Neural progenitor cell (in vitro differentiated cells): ENCODE measurements around the gene PRDM16. TPM values are rescaled to one million over a fixed set of nuclear protein-coding genes. Genes with fewer than 3 reads are reported as not detected.

Experiments
- DNase-seq: peaks from one replicate; pipeline ENCODE4 v3.0.0-alpha.2; 2016; ENCODE audit warnings: low spot score
- H2AFZ ChIP-seq: fragments of 200-600 bp; sonication (generic); replicated peaks from 2 replicates; pipeline ENCODE4 v1.6.1; 2016; ENCODE audit warnings: antibody characterized with exemption
- H3F3A ChIP-seq: fragments of 200-600 bp; sonication (generic); 2 replicates; pipeline ENCODE4 v1.6.1; 2016; ENCODE audit warnings: antibody characterized with exemption, low read depth
- H3K27ac ChIP-seq: fragments of 200-600 bp; sonication (generic); 2 replicates; pipeline ENCODE4 v1.5.1; 2016; ENCODE audit warnings: mild to moderate bottlenecking
- H3K27me3 ChIP-seq: fragments of 200-600 bp; sonication (generic); 2 replicates; pipeline ENCODE4 v1.6.1; 2016; ENCODE audit warnings: mild to moderate bottlenecking, moderate library complexity
- H3K36me3 ChIP-seq: fragments of 200-600 bp; sonication (generic); 2 replicates; pipeline ENCODE4 v1.5.1; 2016
- H3K4me1 ChIP-seq: fragments of 200-600 bp; sonication (generic); 2 replicates; pipeline ENCODE4 v1.6.1; 2016; ENCODE audit warnings: mixed run types
- H3K4me2 ChIP-seq: fragments of 200-600 bp; sonication (generic); 2 replicates; pipeline ENCODE4 v1.6.1; 2016
- H3K4me3 ChIP-seq: fragments of 200-600 bp; sonication (generic); 2 replicates; pipeline ENCODE4 v1.5.1; 2016
- H3K79me2 ChIP-seq: fragments of 200-600 bp; sonication (generic); 2 replicates; pipeline ENCODE4 v1.6.1; 2016; ENCODE audit warnings: low read depth
- H3K9ac ChIP-seq: fragments of 200-600 bp; sonication (generic); 2 replicates; pipeline ENCODE4 v1.6.1; 2016
- H3K9me3 ChIP-seq: fragments of 200-600 bp; sonication (generic); 2 replicates; pipeline ENCODE4 v1.5.1; 2016; ENCODE audit warnings: low read depth
- H4K20me1 ChIP-seq: fragments of 200-600 bp; sonication (generic); 2 replicates; pipeline ENCODE4 v1.6.1; 2016; ENCODE audit warnings: low read depth
- H3K27ac Mint-ChIP-seq: 3 replicates; pipeline ENCODE4 v1.8.0; 2021; ENCODE audit warnings: mixed read lengths
- H3K27me3 Mint-ChIP-seq: 2 replicates; pipeline ENCODE4 v1.8.0; 2022; ENCODE audit warnings: low read depth, mild to moderate bottlenecking, inconsistent platforms, moderate library complexity, mixed read lengths; ENCODE audit not compliant: insufficient read depth
- H3K36me3 Mint-ChIP-seq: 3 replicates; pipeline ENCODE4 v1.8.0; 2021; ENCODE audit warnings: mixed read lengths
- H3K4me1 Mint-ChIP-seq: 3 replicates; pipeline ENCODE4 v1.8.0; 2021; ENCODE audit warnings: mixed read lengths
- H3K4me3 Mint-ChIP-seq: 3 replicates; pipeline ENCODE4 v1.8.0; 2021; ENCODE audit warnings: mild to moderate bottlenecking, moderate library complexity, mixed read lengths
- H3K9me3 Mint-ChIP-seq: 3 replicates; pipeline ENCODE4 v1.8.0; 2020; ENCODE audit warnings: mixed read lengths
- EZH2 ChIP-seq: fragments of 200-600 bp; sonication (generic); IDR thresholded peaks from 2 replicates; pipeline ENCODE4 v1.6.1; 2017; ENCODE audit warnings: antibody characterized with exemption, mild to moderate bottlenecking, moderate library complexity
- EZH2phosphoT487 ChIP-seq: fragments of 200-600 bp; sonication (generic); IDR thresholded peaks from 2 replicates; pipeline ENCODE4 v1.6.1; 2017; ENCODE audit warnings: antibody characterized with exemption
- total RNA-seq: library from RNA; depleted of rRNA; stranded (reverse); fragments of >200 nt; gene quantifications from 2 replicates; pipeline ENCODE4 v1.2.3, GENCODE V29; 2015; ENCODE audit warnings: low replicate concordance
- TF ChIP-seq, protein P1 (sequence below): fragments of 200-600 bp; sonication (generic); IDR thresholded peaks from 2 replicates; pipeline ENCODE4 v1.5.1; 2017; ENCODE audit warnings: antibody characterized with exemption, mild to moderate bottlenecking

The PRDM16 gene
- total RNA-seq, 1 donor from 2014 or later, result 1.9 TPM

DNA sequence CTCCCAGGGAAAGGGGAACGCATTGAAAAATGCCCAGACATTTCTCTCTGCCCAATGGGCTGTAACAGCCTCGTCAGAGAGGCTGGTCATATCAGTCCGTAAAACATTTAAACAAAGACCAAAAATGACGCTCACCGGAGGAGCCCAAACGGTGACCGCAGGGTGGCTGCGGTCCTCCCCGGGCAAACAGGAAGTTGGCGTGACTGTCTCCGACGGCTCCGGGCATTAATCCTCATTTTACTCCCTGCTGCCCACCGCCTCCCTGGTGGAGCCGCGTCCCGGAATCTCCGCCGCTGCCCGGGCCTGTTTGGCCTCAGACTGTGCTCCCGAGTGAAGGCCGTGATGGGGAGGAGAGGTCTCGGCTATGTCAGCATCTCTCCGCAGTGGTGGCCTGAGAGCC, 9.9 kb downstream of the PRDM16 start:
- H2AFZ ChIP-seq, result no peak overlapping the region
- peaks cover 24% of the 10 kb centered on the region for H3K27me3 ChIP-seq
- H3K27ac ChIP-seq, result no peak overlapping the region
- DNase-seq, result no peak
- H3K9me3 Mint-ChIP-seq, result no peaks in the 10 kb centered on the region
- no peaks in the 10 kb centered on the region for H3K79me2 ChIP-seq
- H3K9ac ChIP-seq, result no peak overlapping the region
- H3K27ac Mint-ChIP-seq, result peak overlapping the region; percentile 28
- peaks cover 50% of the 10 kb centered on the region for H3K4me1 Mint-ChIP-seq
- H3F3A ChIP-seq, result no peaks in the 10 kb centered on the region
- peaks cover 9% of the 10 kb centered on the region for H4K20me1 ChIP-seq
- no peaks in the 10 kb centered on the region for H3K9me3 ChIP-seq
- H3K4me1 ChIP-seq, result peaks cover 30% of the 10 kb centered on the region
- peaks cover 17% of the 10 kb centered on the region for H3K27me3 Mint-ChIP-seq
- H3K4me2 ChIP-seq, result no peak overlapping the region
- TF ChIP-seq, protein P1, sequence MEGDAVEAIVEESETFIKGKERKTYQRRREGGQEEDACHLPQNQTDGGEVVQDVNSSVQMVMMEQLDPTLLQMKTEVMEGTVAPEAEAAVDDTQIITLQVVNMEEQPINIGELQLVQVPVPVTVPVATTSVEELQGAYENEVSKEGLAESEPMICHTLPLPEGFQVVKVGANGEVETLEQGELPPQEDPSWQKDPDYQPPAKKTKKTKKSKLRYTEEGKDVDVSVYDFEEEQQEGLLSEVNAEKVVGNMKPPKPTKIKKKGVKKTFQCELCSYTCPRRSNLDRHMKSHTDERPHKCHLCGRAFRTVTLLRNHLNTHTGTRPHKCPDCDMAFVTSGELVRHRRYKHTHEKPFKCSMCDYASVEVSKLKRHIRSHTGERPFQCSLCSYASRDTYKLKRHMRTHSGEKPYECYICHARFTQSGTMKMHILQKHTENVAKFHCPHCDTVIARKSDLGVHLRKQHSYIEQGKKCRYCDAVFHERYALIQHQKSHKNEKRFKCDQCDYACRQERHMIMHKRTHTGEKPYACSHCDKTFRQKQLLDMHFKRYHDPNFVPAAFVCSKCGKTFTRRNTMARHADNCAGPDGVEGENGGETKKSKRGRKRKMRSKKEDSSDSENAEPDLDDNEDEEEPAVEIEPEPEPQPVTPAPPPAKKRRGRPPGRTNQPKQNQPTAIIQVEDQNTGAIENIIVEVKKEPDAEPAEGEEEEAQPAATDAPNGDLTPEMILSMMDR, result no peak
- TF ChIP-seq EZH2, result no peak
- TF ChIP-seq EZH2phosphoT487, result no peak
- no peak overlapping the region for H3K4me3 ChIP-seq
- no peaks in the 10 kb centered on the region for H3K36me3 ChIP-seq
- H3K4me3 Mint-ChIP-seq, result no peak overlapping the region
- no peaks in the 10 kb centered on the region for H3K36me3 Mint-ChIP-seq

DNA sequence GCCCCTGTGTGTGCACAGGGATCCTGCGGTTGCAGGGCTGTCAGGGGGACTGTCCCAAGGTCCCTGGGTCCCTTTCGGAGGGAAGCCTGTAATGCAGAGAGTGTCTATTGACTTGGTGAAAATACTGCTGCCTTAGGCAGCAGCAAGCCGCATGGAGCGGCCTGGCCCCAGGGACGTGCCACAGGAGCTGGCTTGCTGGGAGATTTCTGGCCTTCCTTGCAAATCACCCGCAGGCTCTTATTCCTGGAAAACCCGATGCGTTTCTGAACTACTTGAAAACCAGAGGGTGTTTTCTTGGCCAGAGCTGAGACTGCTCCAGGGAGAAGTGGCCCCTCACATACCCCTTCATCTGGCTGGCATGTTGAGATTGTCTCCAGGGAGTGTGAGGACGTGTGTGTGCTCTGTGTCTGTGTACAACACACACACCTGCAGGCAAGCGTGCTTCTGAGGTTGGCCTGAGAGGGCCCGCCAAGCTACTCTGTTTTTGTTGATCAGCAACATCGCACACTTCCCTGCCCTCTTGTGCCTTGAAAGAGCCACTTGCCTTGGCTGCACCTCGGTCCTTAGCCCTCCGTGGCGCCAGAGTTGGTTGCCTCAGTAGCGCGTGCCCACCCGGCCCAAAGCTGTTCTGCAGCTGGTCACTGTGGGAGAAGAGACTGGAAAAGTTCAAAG, 10.5 kb downstream of the PRDM16 start:
- H3K27ac Mint-ChIP-seq, result no peak overlapping the region
- H3K27me3 ChIP-seq, result peaks cover 18% of the 10 kb centered on the region
- peaks cover 12% of the 10 kb centered on the region for H3K27me3 Mint-ChIP-seq
- H3K79me2 ChIP-seq, result no peaks in the 10 kb centered on the region
- H3K4me1 Mint-ChIP-seq, result peaks cover 50% of the 10 kb centered on the region
- H4K20me1 ChIP-seq, result peaks cover 4% of the 10 kb centered on the region
- H3K4me3 ChIP-seq, result no peak overlapping the region
- peaks cover 30% of the 10 kb centered on the region for H3K4me1 ChIP-seq
- DNase-seq, result no peak
- H3K36me3 Mint-ChIP-seq, result no peaks in the 10 kb centered on the region
- H3K27ac ChIP-seq, result no peak overlapping the region
- no peak overlapping the region for H3K4me3 Mint-ChIP-seq
- no peak overlapping the region for H3K4me2 ChIP-seq
- H3K9ac ChIP-seq, result no peak overlapping the region
- no peak overlapping the region for H2AFZ ChIP-seq
- H3K36me3 ChIP-seq, result no peaks in the 10 kb centered on the region
- H3K9me3 ChIP-seq, result no peaks in the 10 kb centered on the region
- no peaks in the 10 kb centered on the region for H3K9me3 Mint-ChIP-seq
- TF ChIP-seq, protein P1, result no peak
- H3F3A ChIP-seq, result no peaks in the 10 kb centered on the region

DNA sequence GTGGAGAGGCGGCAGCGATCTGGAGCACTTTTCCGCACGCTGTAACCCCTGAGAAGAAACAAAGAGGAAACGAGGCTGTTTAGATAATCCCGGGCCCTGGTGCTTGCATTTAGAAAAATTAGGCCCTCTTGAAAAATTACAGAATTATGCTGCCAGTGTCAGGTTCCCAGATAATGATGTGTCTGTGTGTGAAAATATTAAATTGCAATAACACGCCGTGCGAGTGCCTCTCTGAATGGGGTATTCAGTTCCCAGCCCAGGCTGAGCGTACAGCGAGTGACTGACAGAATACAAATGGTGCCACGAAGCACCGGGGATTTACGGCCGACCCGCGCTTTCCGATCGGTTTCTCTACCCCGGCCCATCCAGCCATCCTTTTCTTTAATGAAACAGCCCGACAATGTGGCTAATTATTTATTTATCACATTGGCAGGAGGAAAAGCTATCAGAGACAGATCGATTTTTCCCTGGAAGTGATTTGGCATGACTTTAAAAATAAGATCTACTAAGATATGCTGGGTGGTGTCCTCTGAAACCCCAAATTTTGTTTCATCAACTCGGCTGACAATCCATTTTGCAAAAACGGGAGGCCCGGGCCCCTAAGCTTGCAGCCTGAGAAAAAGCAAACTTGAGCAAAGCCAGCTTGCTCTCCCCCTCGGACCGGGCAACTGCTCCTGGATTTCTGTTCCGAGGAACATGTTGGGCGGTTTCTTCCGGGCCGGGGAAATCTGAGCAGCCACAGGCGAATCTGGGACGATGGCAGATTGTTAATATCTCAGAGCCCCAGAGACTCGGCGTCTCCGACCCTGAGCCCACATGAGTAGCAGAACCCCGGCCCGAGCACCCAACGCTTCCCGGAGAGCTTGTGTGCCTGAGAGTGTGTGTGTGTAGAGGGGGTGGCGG, 11.3 kb downstream of the PRDM16 start:
- Histone ChIP-seq H3K36me3 (no peaks in the 10 kb centered on the region), H3K27ac (no peak overlapping the region), H3K4me2 (no peak overlapping the region), H4K20me1 (no peaks in the 10 kb centered on the region), H3F3A (no peaks in the 10 kb centered on the region), H3K79me2 (no peaks in the 10 kb centered on the region), H2AFZ (no peak overlapping the region), H3K9me3 (no peaks in the 10 kb centered on the region), H3K4me1 (peaks cover 24% of the 10 kb centered on the region), H3K4me3 (no peak overlapping the region), H3K9ac (no peak overlapping the region), H3K27me3 (peaks cover 10% of the 10 kb centered on the region)
- Mint-ChIP-seq H3K4me3 (no peak overlapping the region), H3K9me3 (no peaks in the 10 kb centered on the region), H3K4me1 (peaks cover 45% of the 10 kb centered on the region), H3K27ac (peak overlapping the region; percentile 63), H3K27me3 (peaks cover 7% of the 10 kb centered on the region), H3K36me3 (no peaks in the 10 kb centered on the region)
- no peak for TF ChIP-seq EZH2phosphoT487
- TF ChIP-seq, protein P1, result no peak
- no peak for DNase-seq
